Activated effector memory CD4-positive, alpha-beta T cell treated with Interleukin-2 at 50 U/mL for 16 hours (primary cell): Measurements from ENCODE around the gene SLC38A4.
"Not testable (repeated sequence)": the region's sequence is repeated elsewhere in the genome, so short reads cannot be mapped to it uniquely, and the experiment has no call there.

Experiments used
- DNase-seq: peaks from one replicate; pipeline ENCODE4 v3.0.0-alpha.2; 2020

The SLC38A4 gene

DNA sequence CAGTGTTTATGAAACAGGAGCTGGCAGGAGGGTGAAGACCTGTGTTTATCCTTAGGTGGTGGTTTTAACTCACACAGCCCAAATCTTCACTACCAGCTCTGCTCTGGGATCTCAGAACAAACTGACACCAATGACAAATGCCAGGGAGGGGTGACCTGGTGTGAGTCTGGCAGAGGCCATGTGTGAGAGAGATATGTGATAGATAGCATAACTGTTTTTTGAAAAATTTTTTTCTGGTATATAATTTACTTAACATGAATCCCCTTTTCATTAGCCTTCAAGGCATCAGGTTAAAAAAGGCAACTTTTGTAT is 51.5 kb downstream of the SLC38A4 start:
- no peak for DNase-seq

- no peak for DNase-seq
These were observed 52.0 kb downstream of the SLC38A4 start for GRCh38 chr12:46773586-46774321.

GRCh38 chr12:46771268-46771827 is 54.4 kb downstream of the SLC38A4 start:
- DNase-seq = no peak

GRCh38 chr12:46770501-46771183 is 55.2 kb downstream of the SLC38A4 start:
- no peak for DNase-seq

DNA sequence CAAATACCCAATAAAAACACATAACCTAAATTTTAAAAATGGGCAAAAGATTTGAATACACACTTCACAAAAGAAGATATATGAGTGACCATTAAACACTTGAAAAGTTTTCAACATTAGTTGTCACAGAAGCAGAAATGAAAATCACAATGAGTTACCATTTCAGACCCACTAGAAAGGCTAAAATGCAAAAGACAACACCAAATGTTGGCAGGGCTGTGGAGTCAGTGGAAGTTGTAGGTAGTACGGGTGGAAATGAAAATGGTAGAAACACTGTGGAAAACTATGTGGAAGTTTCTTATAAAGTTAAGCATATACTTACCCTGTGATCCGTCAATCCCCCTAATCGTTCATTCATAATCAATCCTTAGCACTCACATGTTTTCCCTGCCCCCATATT is 61.8 kb downstream of the SLC38A4 start:
- no peak for DNase-seq

DNA sequence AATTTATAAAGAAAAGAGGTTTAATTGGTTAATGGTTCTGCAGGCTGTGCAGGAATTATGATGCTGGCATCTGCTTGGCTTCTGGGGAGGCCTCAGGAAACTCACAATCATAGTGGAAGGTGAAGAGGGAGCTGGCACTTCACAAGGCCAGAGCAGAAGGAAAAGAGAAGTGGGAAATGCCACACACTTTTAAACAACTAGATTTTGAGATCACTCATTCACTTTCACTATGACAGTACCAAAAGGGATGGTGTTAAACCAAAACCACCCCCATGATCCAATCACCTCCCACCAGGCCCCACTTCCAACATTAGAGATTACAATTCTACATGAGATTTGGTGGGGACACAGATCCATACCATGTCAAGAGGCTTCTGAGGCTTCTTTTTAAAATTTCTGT is 62.6 kb downstream of the SLC38A4 start:
- DNase-seq = no peak

- DNase-seq = no peak
These were observed 71.2 kb downstream of the SLC38A4 start for GRCh38 chr12:46754550-46754949.

DNA sequence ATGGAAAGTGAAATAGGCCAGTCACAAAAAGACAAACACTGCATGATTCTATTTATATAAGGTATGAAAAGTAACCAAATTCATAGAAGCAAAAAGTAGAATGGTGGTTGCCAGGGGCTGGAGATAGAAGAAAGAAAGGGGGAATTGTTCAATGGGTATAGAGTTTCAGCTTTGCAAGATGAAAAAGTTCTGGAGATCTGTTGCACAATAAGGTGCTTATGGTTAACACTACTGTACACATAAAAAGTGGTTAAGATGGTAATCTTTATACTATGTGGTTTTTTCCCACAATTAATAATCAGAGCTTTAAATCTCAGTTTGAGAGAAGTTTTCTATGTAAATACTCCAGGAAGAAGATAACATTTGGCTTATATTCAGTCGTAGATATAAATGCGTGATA is 73.4 kb downstream of the SLC38A4 start:
- no peak for DNase-seq

GRCh38 chr12:46751173-46751572 is 74.6 kb downstream of the SLC38A4 start:
- DNase-seq = no peak

- no peak for DNase-seq
These were observed 76.5 kb downstream of the SLC38A4 start for GRCh38 chr12:46749322-46749721.

DNA sequence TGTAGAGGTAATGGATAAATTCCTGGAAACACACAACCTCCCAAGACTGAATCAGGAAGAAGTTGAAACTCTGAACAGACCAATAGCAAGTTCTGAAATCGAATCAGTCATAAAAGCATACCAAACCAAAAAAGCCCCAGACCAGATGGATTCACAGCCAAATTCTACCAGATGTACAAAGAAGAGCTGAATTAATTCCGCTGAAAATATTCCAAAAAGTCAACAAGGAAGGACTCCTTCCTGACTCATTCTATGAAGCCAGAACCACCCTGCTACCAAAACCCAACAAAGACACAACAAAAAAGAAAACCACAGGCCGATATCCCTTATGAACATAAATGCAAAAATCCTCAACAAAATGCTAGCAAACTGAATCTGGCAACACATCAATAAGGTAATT is 81.5 kb downstream of the SLC38A4 start:
- DNase-seq = no peak

DNA sequence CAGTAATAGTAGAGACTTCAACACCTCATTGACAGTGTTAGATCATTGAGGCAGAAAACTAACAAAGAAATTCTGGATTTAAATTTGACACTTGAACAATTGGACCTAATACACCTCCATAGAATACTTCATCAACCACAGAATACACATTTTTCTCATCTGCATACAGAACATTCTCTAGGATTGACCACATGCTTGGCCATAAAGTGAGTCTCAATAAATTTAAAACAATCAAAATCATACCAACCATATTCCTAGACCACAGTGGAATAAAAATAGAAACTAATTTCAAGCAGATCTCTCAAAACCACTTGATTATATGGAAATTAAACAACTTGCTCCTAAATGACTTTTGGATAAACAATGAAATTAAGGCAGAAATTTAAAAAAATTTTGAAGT is 82.3 kb downstream of the SLC38A4 start:
- no peak for DNase-seq

GRCh38 chr12:46742271-46742670 is 83.5 kb downstream of the SLC38A4 start:
- DNase-seq = not testable (repeated sequence)

- no peak for DNase-seq
These were observed 100.5 kb downstream of the SLC38A4 start for GRCh38 chr12:46725332-46725731.

DNA sequence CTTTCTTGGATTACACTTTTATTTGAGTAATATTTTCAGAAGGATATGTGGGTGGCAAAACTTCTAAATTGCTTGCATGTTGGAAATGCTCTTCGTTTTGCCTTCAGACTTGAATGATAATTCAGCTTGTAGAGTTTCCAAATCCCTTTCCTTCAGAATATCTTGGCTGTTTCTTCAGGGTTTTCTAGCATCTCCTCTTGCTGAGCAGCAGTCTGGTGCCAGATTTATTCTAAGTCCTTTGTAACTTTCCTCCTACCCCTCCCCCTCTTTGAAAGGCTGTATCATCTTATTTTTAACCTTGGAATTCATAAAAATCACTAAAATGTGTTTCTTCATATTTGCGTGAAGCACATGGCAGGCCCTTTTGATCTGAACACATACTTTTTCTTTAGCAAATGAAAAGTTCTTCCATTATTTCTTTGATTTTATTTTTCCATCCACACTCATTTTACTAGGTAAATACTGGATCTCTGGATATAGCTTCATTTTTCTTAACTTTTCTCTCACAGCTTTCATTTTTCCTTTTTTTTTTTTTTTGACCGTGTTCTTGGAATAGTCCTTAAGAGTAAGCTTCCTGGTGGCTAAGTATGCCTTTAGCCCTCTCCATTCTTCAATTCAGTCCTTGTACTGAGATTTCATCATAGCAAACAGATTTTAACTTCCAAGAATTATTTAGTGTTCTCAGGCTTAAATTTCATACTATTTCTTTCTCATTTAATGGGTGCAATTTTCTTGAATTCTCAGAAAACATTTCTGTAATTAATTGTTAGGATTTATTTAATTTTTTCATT is 102.0 kb downstream of the SLC38A4 start:
- DNase-seq = no peak

DNA sequence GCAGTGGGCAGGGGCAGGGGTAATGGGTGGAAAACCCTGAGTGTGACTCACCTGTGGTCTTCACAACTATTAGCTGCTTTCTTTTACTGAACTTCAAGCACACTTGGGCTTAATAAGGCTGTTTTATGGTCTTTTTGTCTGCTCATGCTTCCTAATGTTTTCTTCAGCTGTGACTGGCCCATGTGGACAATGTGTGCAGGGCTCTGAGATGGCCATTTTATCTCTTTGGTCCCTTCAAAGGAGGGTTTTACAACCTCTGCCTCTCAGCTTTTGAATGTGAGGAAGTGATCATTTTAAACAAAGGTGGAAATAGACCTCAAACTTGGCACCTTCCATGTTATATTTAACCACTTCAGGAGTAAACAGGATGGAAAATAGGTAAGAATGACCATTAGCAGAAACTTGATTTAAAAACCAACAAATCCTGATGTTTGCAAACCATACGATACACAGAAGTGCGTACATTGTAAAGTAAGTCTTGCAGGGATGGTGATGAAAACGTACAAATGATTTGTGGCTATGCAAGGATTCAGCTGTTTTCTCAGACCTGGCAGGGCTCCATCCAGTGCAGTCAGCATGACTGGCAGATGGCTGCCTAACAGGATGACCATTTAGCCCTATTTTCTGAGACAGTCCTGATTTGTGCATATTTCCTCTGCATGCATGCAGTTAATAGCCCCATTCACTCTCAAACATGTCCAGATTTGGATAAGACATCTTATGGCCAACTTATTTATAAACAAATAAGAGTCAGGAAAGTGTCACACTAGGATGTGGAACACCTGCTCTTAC is 103.2 kb downstream of the SLC38A4 start:
- DNase-seq = no peak

- no peak for DNase-seq
These were observed 107.3 kb downstream of the SLC38A4 start for GRCh38 chr12:46718495-46718894.

DNA sequence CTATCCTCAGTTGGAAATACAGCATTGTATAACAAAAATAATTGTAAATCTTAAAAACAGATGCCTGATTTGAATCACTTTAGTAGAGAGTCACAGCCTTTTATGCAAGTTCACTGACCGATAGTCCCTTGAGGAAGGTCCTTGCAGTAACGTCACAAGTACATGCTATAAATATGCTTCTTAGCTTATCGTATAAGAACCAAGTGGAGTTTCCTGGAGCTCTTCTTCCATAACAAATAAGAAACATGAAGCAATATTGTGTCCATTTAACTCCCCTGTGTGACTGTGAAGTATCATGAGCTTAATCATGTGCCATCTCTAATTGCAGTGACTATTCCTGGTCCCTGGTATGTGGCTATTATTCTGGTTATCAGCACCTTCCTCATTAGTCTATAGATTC is 107.9 kb downstream of the SLC38A4 start:
- DNase-seq = no peak

DNA sequence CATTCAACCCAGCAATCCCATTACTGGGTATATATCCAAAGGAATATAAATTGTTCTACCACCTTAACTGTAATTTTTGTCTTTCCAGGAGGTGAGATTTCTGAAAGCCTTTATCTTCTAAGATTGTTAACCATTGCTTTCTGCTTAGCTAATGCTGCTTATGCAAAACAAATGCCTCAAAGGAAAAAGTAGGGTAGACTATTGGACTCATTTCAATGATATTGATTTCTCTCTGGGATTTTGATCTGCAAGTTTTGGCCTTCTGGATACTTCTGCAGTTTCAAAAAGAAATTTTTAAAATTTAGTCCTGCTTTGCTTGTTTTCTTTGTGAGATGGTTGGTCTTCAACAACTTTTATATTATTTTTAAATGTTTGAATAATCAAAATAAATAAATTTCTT is 108.6 kb downstream of the SLC38A4 start:
- no peak for DNase-seq
